Measurements from ENCODE around the gene WT1.
"Not testable (repeated sequence)": the region's sequence is repeated elsewhere in the genome, so short reads cannot be mapped to it uniquely, and the experiment has no call there.

Gene WT1

DNA sequence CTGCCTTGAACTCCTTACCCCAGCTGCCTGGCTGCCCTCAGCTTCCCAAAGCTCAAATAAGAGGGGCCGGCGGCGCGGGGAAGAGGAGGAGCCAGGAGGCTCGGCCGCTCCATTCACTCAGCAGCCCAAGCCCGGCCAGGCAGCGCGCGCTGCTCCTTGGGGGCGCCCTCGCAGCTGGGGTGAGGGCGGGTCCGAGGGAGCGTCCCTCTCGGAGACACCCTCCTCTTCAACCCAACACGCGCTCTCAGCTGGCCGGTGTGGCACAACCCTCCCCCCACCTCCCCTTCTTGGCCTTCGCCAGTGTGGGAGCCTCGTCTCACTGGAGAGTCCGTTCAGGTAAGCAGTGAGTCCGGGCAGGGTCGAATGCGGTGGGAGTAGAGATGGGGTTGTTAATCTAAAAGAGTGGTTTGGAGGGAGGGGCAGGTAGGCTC, at the start of gene WT1:
Gene WT1, minus strand, starts transcription at position 29 of the 431 bp plus-strand sequence.
- DNase-seq = no peak

DNA sequence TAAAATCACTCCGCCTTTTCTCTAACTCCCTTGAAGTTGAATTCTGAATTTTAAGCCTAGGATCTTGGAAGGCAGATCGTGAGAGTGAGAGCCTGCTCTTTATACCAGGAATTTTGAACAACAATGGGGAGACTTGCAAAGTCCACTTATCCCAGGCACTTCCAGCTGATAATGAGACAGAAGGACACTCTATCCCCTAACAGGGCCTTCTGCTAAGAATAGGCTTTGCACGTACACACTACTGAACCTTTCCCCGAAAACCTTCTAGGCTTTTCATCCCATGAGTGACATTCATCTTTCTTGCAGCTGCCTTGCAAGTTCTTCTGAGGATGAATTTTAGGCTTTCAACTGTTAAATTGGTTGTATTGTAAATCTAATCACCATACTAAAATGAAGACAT, 44.0 kb upstream of the WT1 start:
- DNase-seq = no peak

GRCh38 chr11:32478277-32478731, 43.0 kb upstream of the WT1 start:
- no peak for DNase-seq

DNA sequence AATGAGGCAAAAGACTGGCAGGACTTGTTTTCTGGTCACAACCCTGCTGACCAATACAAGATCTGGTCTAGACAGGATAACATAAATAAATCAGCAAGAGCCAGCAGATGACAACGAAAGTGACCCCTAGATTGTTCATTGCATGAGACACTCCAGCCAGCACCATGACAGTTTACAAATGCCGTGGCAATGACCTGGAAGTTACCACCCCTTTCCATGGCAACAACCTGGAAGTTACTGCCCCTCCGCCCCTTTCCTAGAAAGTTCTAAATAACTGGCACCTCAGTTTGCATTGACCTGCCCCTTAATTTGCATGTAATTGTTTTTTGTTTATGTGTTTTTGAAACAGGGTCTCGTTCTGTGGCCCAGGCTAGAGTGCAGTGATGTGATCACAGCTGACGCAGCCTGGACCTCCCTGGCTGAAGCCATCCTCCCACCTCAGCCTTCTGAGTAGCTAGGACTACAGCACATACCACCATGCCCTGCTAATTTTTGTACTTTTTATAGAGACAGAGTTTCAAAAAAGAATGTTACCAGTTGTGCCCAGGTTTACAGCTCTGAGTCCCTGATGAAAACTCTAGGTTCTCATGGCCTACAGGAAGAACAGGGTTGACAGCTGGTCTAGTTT, 38.1 kb upstream of the WT1 start:
- DNase-seq = no peak

DNA sequence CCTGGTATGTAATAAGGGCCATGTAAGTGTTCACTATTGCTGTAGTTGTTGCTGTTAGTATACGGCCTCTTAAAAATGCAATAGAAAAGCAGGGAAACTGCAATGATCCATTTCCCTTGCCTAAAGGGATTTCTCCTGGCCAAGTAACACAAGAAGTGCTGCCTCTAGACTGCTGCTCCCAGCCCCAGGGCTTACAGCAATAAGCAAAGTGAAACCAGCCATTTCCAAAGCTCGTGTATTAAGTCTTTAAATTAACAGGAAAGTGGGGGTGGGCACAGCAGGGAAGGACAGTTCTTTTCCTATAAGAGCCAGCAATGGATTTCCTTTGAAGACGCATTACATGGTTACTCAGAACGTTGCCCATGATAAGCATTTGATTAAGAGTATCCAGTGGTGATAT, 36.9 kb upstream of the WT1 start:
- DNase-seq = no peak

DNA sequence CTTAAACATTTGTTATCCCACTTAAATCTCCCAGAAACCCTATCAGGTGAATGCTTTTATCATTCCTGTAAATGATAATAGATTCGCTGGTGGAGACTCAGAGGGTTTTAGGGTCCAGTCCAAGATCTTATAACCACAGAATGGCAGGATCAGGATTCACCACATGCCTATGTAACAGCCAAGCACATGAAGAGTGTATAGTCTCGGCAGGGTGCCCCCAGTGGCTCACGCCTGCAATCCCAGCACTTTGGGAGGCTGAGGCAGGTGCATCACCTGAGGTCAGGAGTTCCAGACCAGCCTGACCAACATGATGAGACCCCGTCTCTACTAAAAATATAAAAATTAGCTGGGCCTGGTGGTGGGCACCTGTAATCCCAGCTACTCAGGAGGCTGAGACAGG, 36.2 kb upstream of the WT1 start:
- DNase-seq = not testable (repeated sequence)

- DNase-seq = no peak
These were observed 34.5 kb upstream of the WT1 start for GRCh38 chr11:32469791-32470190.

- DNase-seq = no peak
These were observed 31.1 kb upstream of the WT1 start for GRCh38 chr11:32466279-32466915.

GRCh38 chr11:32464078-32464477, 28.7 kb upstream of the WT1 start:
- no peak for DNase-seq

- no peak for DNase-seq
These were observed 26.8 kb upstream of the WT1 start for GRCh38 chr11:32462011-32462690.

DNA sequence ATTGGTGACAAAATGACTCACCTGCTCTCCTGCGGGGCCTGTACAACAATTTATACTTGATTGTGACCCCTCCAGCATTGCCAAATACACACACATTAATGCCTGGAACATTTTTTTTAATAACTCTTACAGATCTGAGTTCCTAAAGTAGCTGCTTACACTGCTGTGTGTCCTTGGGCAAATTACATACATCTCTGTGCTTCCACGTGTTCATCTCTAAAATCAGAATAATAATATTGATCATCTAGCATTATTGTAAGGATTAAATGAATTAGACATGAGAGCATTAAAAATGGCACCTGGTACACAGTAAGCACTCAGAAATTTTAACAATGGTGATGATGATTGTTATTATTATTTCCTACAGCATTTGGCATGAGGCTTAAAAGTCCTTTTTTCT, 21.5 kb upstream of the WT1 start:
- DNase-seq = no peak

DNA sequence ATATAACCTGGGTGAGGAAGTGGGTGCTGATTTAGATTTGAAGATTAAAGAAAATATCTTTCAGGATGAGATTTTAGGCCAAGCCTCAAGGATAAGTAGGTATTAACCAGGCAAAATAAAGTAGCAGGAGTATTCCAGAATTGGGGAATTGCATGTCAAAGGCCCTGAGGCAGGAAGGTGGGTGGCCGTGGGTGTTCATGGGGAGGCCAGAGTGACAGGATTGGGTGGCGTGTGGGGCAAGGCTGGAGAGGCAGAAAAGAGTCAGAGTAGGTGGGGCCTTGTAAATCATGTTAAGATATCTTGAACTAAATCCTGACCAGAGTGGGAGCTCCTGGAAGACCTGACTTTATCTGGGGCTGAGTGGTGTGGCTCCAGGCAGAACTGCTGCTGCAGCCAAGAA, 19.7 kb upstream of the WT1 start:
- DNase-seq = no peak

DNA sequence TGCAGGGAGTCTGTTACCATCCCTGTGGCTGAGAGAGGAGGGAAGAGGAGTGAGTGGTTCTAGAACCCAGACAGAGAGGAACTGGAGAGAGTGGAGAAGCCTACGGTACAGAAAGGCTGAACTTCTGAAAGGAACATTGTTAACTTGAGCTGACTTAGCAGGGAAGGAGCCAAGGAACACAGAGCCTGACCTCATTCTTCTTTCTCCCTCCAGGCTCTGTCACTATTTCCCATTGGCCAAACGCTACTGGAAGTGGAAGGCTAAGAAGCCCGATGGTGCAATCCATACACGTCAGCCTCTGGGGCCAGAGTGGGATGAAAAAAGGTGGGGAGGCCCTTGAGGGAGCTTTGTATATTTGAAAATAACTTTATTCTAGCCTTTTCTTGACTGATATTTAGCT, 16.5 kb upstream of the WT1 start:
- DNase-seq = no peak

DNA sequence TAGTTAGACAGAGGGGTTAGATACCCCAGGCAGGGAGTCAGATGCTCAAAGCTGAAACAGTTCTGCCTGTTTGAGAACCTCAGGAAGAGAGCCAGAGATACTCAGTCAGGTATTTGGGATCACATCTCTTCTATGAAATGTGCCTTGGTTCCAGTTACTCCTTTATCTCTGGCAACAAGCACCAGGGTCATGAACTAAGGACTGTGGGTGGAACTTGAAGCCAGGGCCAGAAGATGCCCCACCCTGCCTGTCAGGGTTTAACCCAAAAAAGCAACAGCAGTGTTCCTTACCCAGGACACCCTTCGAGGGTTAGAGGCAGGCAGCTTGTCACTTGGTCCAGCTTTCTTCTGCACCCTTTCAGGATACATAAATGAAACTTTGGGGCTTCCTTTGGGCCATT, 15.0 kb upstream of the WT1 start:
- DNase-seq = no peak

DNA sequence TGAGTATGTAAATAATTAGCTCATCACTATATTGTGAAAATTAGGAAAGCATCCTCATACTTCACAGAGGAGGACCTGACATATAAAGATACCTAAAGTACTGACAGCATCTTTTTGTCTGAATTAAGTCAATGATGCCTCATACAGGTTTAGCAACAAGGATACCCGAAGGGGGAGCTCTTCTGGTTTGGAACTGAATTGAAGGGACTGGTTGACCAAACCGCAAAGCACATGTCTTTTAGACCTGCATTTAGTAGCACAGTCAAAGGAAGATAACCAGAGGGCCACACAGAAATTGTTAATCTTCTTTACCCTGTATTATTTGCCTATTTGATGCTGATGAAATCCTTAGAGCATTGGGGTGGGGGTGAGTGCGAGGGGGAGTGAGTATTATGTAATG, 12.9 kb upstream of the WT1 start:
- DNase-seq = no peak

DNA sequence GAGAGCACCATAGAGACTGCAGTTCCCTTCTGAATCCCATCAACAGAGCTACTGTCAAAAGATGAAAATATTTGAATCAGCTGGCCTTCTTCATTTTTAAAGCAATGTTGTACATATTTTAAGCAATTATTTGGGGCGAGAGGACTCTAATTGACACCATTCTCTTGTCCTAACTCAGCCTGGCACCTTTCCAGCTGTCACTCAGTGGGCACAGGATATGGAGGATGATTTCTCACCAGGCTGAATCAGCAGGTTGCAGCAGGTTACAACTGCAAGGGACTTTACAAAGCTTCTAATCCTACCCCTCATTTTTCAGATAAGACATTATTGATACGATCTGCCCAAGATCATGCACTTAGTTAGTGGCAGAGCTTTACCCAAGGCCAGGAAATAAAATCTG, 11.9 kb upstream of the WT1 start:
- no peak for DNase-seq

DNA sequence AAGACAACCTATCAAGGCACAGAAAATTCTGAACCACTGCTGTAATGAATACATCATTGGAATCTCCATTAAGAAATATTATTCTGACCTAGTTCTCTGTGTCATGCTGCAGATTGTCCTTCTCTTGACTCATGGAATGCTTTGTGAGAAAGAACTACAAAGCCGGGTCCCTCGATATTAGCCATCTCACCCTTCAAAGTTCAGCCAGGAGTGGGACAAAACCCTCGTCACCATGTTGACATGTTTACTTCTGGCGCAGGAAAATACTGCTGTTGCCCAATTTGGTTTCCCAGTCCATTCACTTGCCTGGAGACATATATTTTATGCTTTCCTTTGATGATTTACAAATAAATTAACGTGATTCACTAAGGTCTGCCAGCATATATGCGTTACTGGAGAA, 10.9 kb upstream of the WT1 start:
- DNase-seq = no peak

- DNase-seq = no peak
These were observed 8.8 kb upstream of the WT1 start for GRCh38 chr11:32444186-32444585.

DNA sequence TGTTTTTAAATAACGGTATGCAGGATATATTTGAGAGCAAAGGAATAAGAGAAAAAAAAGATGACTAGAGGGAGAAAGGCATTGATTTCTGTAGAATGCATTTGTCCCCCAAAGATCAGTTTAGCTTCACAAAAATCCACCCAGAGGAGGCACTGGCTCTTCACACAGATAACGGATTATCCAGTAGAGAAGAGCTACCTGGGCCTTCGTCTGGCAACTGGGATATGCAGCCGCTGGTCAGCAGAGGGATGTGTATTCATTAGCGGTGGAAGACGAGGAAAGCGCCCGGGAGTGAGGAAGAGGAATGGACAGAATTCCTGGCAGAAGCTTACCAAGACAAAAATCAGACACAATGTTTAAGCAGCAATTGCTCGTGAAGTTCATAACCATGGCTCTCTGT, 5.6 kb upstream of the WT1 start:
- no peak for DNase-seq

- no peak for DNase-seq
These were observed 5.1 kb upstream of the WT1 start for GRCh38 chr11:32440312-32440908.

- DNase-seq = no peak
These were observed 4.3 kb upstream of the WT1 start for GRCh38 chr11:32439501-32440210.

DNA sequence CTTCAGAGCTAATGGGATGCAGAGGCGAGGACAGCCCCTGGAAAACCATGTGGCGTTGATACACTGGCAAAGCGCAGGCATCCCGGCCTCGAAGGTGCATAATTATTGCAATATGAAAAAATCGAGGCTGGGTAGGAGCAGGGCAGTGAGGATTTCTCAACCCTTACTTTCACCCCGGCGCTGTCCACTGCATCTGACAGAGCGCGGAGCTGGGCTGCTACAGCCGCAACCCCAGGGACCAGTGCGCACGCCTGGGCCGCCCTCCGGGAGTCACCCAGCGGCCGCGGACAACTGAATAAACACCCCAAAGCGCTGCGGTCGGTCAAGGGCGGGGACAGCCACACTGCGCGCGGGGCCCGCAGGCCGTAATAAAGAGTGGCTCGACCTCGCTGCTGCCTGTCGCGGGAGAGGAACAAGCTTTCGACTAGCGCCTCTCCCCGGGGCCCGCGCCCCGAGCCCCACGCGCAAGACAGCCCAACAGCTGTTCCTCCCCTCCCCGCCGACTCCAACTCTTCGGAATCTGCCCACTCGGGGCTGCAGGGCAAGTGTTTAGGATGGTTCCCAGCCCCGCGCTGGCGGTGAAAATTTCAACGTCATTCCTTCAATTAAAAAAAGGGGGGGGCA, 3.6 kb upstream of the WT1 start:
- DNase-seq = no peak

DNA sequence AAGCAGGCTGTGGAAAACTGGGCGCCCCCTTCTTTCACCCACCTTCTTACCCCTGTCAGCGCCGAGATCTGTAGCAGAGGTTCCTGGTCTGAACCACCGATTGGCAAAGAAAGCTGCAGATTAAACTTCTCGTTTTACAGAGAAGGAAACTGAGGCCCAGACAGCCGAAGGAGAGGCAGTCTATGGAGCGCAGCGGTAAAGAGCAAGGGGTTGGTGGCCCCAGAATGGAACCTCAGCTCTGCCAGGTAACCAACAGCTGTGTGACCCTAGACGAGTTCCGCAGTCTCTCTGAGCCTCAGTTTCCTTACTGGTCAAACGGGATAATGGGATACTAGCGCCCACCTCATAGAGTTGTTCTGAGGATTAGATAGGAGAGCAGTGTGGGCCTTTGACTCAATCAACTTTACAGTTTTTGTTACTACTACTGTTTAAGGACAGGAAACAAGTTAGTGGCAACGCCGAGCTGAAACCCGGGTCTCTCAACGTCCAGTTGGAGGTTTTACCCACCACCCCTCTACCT, 3.1 kb upstream of the WT1 start:
- DNase-seq = no peak
